Astrocyte of the cerebellum (primary cell): ENCODE data around the gene HUS1.
A peak's percentile ranks its signal among the peaks of the same experiment; 100 is the strongest.
"Not testable (repeated sequence)": the region's sequence is repeated elsewhere in the genome, so short reads cannot be mapped to it uniquely, and the experiment has no call there.

Source experiments
- DNase-seq: peaks from one replicate; pipeline ENCODE4 v3.0.0-alpha.2; 2011; ENCODE audit warnings: low read depth
- H3K4me3 ChIP-seq: 2 replicates; pipeline ENCODE4 v1.5.1; 2011; ENCODE audit warnings: mild to moderate bottlenecking, low read depth, low read length, moderate library complexity
- CTCF ChIP-seq: IDR thresholded peaks from 2 replicates; pipeline ENCODE4 v1.5.1; 2012; ENCODE audit warnings: low read length, low read depth, moderate library complexity, mild to moderate bottlenecking; ENCODE audit errors: missing control alignments
- in situ Hi-C: cut with HindIII; loops from 2 replicates; pipeline ENCODE4 v1.10.0; 2017; ENCODE audit warnings: low sequenced_read_pairs

HUS1 gene

GRCh38 chr7:47933215-47933614 lies 46.2 kb downstream of the HUS1 start:
- in situ Hi-C loops: no loop called here
- TF ChIP-seq CTCF: no peak
- DNase-seq: no peak

GRCh38 chr7:47932466-47933037 lies 46.9 kb downstream of the HUS1 start:
- TF ChIP-seq CTCF: no peak
- in situ Hi-C loops: no loop called here
- H3K4me3 ChIP-seq: no peak overlapping the region
- DNase-seq: no peak

More at GRCh38 chr7:47933215-47933614, 46.2 kb downstream of the HUS1 start:
- H3K4me3 ChIP-seq: no peak overlapping the region

GRCh38 chr7:47932016-47932415 lies 47.4 kb downstream of the HUS1 start:
- H3K4me3 ChIP-seq: no peak overlapping the region
- DNase-seq: peak; percentile 72
- in situ Hi-C loops: no loop called here
- TF ChIP-seq CTCF: no peak

GRCh38 chr7:47931005-47932004 lies 48.1 kb downstream of the HUS1 start:
- H3K4me3 ChIP-seq: no peak overlapping the region
- in situ Hi-C loops: no loop called here
- no peak for DNase-seq
- TF ChIP-seq CTCF: no peak

GRCh38 chr7:47924266-47924665 lies 55.1 kb downstream of the HUS1 start:
- H3K4me3 ChIP-seq: no peak overlapping the region
- no peak for TF ChIP-seq CTCF
- in situ Hi-C loops: no loop called here
- DNase-seq: no peak

- DNase-seq, in situ Hi-C loops, H3K4me3 ChIP-seq: not testable (repeated sequence)
Measured at GRCh38 chr7:47923081-47923875, 56.1 kb downstream of the HUS1 start.

- H3K4me3 ChIP-seq, in situ Hi-C loops, DNase-seq: not testable (repeated sequence)
Measured at GRCh38 chr7:47916514-47916913, 62.9 kb downstream of the HUS1 start.
